ENCODE results near the gene SIDT2. TPM values are rescaled to one million over a fixed set of nuclear protein-coding genes. Genes with fewer than 3 reads are reported as not detected.
"Not testable (repeated sequence)": the region's sequence is repeated elsewhere in the genome, so short reads cannot be mapped to it uniquely, and the experiment has no call there.

The SIDT2 gene
- total RNA-seq, 2 donors from 2014 or later, result 23.1 to 30.3 TPM

DNA sequence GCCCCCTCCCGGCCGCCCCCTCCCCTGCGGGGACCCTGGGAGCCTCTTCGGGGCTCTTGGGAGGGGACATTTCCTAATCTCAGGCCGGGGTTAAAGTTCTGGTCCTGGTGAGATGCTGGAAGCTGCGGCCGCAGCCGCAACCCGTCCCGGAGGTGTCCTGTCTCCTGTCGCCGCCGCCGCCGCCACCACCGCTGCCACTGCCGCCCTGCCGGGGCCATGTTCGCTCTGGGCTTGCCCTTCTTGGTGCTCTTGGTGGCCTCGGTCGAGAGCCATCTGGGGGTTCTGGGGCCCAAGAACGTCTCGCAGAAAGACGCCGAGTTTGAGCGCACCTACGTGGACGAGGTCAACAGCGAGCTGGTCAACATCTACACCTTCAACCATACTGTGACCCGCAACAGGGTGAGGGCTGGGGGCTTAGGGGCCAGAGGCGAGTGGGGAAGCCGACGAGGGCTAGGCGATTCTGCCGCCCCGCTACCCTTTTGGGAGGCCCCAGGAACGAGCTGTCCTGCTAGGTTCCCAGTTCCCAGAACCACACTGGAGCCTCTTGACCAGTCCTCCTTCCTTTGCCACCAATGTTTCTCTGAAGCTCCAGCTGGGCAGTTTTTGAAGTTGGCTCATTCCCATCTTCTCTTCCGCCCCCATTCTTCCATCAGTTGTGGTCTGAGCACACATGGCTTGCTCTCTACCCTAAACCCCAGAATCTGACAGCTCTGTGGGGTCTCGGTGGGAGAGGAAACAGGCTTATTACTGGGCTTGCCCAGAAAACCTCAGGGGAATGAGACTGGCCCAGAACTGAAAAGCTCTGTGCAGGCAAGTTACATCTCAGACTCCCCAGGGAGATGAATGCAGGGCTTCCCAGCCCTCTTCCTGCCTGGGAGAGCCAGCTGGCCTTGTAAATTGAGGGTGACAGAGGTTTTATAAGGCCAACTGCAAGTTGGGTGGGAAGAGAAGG lies 781 bp downstream of the SIDT2 start:
- Mint-ChIP-seq H3K27me3 (no peaks in the 10 kb centered on the region), H3K4me1 (ENCODE audit: low read depth in 2 of 2) (peaks cover 27 to 28% of the 10 kb centered on the region in 2 donors), H3K9me3 (no peaks in the 10 kb centered on the region), H3K27ac (peak overlapping the region; percentile 81 to 88), H3K4me3 (peak overlapping the region; percentile 93), H3K36me3 (no peaks in the 10 kb centered on the region)
- ATAC-seq, result peak; percentile 72 to 80
- no peak for DNase-seq (ENCODE audit: low spot score)

DNA sequence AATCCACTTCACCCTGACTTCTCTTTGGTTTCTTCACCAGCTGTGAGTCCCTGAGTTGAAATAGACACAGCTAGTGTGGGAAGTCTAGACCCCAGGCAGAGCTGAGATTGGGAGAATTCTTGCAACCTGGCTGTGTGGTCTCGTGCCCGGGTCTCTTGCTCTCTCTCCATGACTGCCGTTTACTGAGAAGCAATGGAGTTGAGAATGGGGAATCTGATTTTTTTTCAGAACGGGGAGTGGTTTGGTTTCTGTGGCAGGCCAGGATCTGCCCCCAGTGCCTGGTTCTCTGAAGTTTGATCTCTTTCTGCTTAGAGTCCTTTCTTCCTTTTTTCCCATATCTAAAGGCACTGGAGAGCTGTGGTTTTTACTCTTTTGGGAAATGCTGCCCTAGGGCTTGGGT lies 1.5 kb downstream of the SIDT2 start:
- no peak for DNase-seq (ENCODE audit: low spot score)
- Mint-ChIP-seq H3K36me3 (no peaks in the 10 kb centered on the region), H3K27me3 (no peaks in the 10 kb centered on the region), H3K27ac (peak overlapping the region; percentile 81 to 88), H3K4me1 (ENCODE audit: low read depth in 2 of 2) (peaks cover 27 to 28% of the 10 kb centered on the region in 2 donors), H3K9me3 (no peaks in the 10 kb centered on the region), H3K4me3 (peak overlapping the region; percentile 93)
- ATAC-seq, result no peak

DNA sequence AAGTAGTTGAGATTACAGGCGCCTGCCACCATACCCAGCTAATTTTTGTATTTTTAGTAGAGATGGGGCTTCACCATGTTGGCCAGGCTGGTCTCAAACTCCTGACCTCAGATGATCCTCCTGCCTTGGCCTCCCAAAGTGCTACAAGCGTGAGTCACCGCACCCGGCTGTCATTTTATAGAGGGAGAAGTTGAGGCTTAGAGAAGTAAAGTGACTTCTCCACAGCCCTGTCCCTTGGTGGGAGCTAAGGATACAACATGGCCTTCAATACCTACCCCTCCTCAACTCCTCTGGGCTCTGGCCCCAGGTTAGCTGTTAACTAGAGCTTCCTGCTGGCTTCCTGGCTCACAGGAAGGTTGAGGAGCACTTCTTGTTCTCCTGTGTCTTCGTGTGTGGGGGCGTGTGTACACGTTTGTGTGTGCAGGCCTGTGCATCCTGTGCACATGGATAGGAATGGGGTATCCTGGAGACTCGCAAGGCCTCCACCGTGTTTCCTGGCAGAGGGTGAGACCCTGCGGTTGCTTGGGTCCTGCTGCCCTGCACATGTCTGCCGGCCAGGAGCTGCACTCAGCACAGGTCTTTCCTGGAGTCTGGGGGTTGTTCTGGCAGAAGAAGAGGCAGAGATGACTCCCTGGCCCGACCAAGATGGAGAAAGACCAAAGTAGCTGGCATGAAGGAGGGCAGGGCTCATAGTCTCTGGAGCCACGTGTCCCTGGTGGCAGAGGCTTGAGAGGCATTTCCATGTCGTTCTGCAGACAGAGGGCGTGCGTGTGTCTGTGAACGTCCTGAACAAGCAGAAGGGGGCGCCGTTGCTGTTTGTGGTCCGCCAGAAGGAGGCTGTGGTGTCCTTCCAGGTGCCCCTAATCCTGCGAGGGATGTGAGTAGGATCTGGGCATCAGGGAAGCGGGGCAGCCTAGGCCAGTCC lies 2.4 kb downstream of the SIDT2 start:
- ATAC-seq (no peak), DNase-seq (ENCODE audit: low spot score) (no peak)
- H3K27ac Mint-ChIP-seq, result peak overlapping the region; percentile 81 to 88
- H3K36me3 Mint-ChIP-seq, result no peaks in the 10 kb centered on the region
- H3K27me3 Mint-ChIP-seq, result no peaks in the 10 kb centered on the region
- peak overlapping the region; percentile 93 for H3K4me3 Mint-ChIP-seq
- H3K4me1 Mint-ChIP-seq (ENCODE audit: low read depth in 2 of 2), result peaks cover 27 to 28% of the 10 kb centered on the region in 2 donors
- H3K9me3 Mint-ChIP-seq, result no peaks in the 10 kb centered on the region

DNA sequence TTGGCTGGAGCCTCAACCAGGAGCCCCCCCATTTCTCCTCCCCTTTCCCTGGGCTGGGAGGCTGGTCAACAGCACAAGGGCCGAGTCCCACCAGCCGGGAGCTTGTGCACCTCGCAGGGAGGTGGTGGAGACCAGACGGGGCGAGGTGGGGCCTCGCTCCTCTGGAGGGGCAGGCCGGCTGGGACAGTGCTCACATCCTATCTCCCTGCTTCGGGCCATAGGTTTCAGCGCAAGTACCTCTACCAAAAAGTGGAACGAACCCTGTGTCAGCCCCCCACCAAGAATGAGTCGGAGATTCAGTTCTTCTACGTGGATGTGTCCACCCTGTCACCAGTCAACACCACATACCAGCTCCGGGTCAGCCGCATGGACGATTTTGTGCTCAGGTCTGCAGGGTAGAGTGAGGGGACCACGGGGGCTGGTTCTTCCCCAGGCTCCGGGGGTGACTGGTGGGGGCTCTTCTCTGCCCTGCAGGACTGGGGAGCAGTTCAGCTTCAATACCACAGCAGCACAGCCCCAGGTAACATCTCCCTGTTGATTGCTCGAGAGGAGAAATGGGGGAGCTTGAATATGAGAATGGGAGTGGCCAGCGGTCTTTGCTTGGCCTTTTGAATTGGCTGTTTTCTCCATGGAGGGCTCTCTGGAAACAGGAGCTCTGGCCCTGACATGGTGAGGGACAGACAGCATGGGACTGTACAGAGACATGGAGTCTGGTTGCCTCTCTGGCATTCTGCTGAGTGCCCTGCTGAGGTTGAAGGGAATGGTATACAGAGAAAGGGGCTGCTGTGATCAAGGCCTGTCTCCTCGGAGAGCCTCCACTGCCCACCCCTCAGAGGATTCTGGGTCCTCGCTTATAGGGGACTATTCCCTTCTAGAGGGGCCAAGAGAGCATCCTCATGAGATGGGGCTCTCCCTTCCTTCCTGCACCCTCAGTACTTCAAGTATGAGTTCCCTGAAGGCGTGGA lies 3.3 kb downstream of the SIDT2 start:
- DNase-seq (ENCODE audit: low spot score) (no peak), ATAC-seq (no peak)
- Mint-ChIP-seq H3K27ac (no peak overlapping the region), H3K4me3 (no peak overlapping the region), H3K36me3 (no peaks in the 10 kb centered on the region), H3K9me3 (no peaks in the 10 kb centered on the region), H3K4me1 (ENCODE audit: low read depth in 2 of 2) (peaks cover 27 to 28% of the 10 kb centered on the region in 2 donors), H3K27me3 (no peaks in the 10 kb centered on the region)

DNA sequence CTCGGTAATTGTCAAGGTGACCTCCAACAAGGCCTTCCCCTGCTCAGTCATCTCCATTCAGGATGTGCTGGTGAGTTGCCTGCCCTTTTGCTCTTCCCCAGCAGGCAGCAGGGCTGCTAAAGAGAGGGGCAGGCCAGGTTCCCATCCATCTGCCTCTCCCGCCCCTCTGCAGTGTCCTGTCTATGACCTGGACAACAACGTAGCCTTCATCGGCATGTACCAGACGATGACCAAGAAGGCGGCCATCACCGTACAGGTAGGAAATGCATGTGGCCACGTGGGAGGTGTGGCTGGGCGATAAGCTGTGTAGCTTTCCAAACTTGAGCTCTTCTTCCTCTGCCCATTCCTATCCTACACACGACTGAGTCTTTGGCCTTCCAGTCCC lies 4.0 kb downstream of the SIDT2 start:
- Mint-ChIP-seq H3K9me3 (no peaks in the 10 kb centered on the region), H3K4me3 (no peak overlapping the region), H3K36me3 (no peaks in the 10 kb centered on the region), H3K27me3 (no peaks in the 10 kb centered on the region), H3K4me1 (ENCODE audit: low read depth in 2 of 2) (peaks cover 27 to 30% of the 10 kb centered on the region in 2 donors), H3K27ac (no peak overlapping the region)
- no peak for ATAC-seq
- no peak for DNase-seq (ENCODE audit: low spot score)

DNA sequence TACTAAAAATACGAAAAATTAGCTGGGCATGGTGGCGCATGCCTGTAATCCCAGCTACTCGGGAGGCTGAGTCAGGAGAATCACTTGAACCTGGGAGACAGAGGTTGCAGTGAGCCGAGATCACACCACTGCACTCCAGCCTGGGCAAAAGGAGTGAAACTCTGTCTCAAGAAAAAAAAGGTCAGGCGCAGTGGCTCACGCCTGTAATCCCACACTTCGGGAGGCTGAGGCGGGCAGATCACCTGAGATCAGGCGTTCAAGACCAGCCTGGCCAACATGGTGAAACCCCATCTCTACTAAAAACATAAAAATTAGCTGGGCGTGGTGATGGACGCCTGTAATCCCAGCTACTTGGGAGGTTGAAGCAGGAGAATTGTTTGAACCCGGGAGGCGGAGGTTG lies 4.6 kb downstream of the SIDT2 start:
- not testable (repeated sequence) for H3K27ac Mint-ChIP-seq; ATAC-seq; H3K27me3 Mint-ChIP-seq; H3K4me3 Mint-ChIP-seq; H3K36me3 Mint-ChIP-seq; H3K9me3 Mint-ChIP-seq; DNase-seq (ENCODE audit: low spot score)
- peaks cover 23 to 24% of the 10 kb centered on the region in 2 donors for H3K4me1 Mint-ChIP-seq (ENCODE audit: low read depth in 2 of 2)

DNA sequence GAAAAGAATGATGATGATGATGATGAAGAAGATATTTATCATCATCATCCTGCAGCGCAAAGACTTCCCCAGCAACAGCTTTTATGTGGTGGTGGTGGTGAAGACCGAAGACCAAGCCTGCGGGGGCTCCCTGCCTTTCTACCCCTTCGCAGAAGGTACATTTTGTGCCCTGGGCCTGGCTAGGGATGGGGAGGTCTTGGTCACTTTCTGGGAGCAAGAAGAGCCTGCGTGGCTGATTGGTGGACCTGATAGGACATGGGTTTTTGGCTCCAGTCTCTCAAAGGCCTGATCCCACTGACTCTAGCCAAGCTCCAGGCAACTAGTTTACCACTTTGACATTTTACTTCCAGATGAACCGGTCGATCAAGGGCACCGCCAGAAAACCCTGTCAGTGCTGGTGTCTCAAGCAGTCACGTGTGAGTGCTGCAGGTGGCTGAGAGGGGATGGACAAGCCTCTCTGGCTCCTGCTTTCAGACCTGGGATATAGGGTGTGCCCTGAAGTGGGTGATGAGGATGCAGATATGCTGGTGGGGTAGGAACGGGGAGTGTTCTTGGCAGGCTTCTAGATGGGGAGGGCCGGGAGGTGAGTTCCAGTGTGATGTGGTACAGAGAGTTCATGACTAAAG lies 5.3 kb downstream of the SIDT2 start:
- Mint-ChIP-seq H3K4me3 (no peak overlapping the region), H3K27ac (peak overlapping the region in 1 of 2 donors; percentile 18), H3K27me3 (no peaks in the 10 kb centered on the region), H3K36me3 (no peaks in the 10 kb centered on the region), H3K4me1 (ENCODE audit: low read depth in 2 of 2) (peaks cover 20 to 21% of the 10 kb centered on the region in 2 donors), H3K9me3 (no peaks in the 10 kb centered on the region)
- ATAC-seq, result no peak
- no peak for DNase-seq (ENCODE audit: low spot score)

DNA sequence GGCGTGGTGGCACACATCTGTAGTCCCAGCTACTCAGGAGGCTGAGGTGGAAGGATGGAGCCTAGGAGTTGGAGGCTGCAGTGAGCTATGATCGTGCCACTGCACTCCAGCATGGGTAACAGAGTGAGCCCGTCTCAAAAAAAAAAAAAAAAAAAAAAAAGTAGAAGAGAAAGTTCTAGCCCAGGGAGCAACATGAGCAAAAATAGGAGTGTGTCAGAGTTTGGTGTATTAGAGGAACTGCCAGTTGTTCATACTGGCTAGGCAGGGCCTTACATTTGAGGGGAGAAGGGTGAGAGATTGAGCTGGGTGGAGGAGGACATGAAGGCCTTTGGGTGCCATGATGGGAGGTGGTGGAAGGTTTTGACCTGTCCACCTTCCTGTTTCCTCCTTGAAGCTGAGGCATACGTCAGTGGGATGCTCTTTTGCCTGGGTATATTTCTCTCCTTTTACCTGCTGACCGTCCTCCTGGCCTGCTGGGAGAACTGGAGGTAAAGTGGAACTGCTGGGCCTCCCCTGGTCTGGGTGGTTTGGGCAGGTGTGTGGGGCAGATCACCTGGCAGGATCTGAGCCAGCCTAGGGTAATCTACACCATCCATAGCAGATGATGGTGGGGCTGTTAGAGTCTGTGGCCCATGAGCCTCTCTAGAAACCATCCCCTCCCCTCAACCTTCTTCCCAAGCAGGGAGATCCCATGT lies 7.3 kb downstream of the SIDT2 start:
- H3K4me1 Mint-ChIP-seq (ENCODE audit: low read depth in 2 of 2), result peaks cover 3 to 10% of the 10 kb centered on the region in 2 donors
- H3K4me3 Mint-ChIP-seq, result no peak overlapping the region
- H3K36me3 Mint-ChIP-seq, result no peaks in the 10 kb centered on the region
- no peaks in the 10 kb centered on the region for H3K9me3 Mint-ChIP-seq
- no peaks in the 10 kb centered on the region for H3K27me3 Mint-ChIP-seq
- ATAC-seq (no peak), DNase-seq (ENCODE audit: low spot score) (no peak)
- H3K27ac Mint-ChIP-seq, result peak overlapping the region in 1 of 2 donors; percentile 82

DNA sequence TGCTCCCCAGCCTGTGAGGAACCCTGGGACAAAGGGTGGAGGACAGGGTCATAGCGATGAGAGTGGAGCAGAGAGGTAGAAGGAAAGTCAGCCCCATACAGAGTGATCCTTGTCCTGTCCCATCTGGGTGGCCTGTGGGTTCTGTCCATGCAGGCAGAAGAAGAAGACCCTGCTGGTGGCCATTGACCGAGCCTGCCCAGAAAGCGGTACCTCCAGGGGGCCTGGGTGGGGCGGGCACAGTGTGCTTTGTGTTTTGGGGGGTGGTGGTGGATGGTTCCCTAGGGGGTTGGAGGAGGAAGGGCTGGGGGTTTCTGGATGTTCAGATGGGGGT lies 7.9 kb downstream of the SIDT2 start:
- H3K27ac Mint-ChIP-seq, result peak overlapping the region in 1 of 2 donors; percentile 82
- H3K36me3 Mint-ChIP-seq, result no peaks in the 10 kb centered on the region
- ATAC-seq, result no peak
- no peak for DNase-seq (ENCODE audit: low spot score)
- H3K4me1 Mint-ChIP-seq (ENCODE audit: low read depth in 2 of 2), result peaks cover 0 to 7% of the 10 kb centered on the region in 2 donors
- H3K4me3 Mint-ChIP-seq, result no peak overlapping the region
- no peaks in the 10 kb centered on the region for H3K27me3 Mint-ChIP-seq
- H3K9me3 Mint-ChIP-seq, result no peaks in the 10 kb centered on the region

DNA sequence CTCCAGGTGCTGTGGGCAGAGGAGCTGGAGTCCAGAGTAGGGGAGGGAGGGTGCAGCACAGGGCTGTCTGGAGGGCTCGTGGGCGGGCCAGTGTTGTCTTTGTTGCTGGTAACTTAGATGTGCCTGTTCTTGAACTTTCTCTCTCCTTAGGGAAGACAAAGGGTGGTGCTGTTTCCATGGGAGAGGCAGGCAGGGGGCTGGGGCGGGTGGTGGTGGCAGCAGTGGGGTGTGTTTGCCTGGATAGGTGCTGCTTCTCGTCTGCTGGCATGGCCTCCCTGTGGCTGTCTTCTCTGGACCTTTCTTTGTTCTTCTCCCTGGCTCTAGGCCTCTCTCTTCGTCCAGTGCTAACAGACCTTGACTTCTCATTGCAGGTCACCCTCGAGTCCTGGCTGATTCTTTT lies 8.5 kb downstream of the SIDT2 start:
- DNase-seq (ENCODE audit: low spot score) (no peak), ATAC-seq (no peak)
- H3K4me3 Mint-ChIP-seq, result no peak overlapping the region
- peaks cover 0 to 7% of the 10 kb centered on the region in 2 donors for H3K4me1 Mint-ChIP-seq (ENCODE audit: low read depth in 2 of 2)
- H3K27me3 Mint-ChIP-seq, result no peaks in the 10 kb centered on the region
- H3K36me3 Mint-ChIP-seq, result no peaks in the 10 kb centered on the region
- H3K27ac Mint-ChIP-seq, result peak overlapping the region in 1 of 2 donors; percentile 40
- no peaks in the 10 kb centered on the region for H3K9me3 Mint-ChIP-seq

DNA sequence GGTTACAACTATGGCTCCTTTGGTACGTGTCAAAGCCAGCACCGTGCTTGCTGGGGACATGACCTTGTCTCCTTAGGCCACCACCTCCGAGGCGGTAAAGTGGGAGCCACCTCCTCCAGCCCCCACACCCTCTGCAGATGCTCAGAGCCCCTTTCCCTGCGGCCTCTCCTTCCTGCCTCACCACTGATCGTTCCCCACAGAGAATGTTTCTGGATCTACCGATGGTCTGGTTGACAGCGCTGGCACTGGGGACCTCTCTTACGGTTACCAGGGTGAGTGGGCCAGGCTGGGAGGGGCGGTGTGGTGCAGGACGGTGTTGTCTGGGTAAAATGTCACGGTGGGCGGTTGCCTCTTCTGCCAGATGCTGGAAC lies 8.9 kb downstream of the SIDT2 start:
- no peak for ATAC-seq
- Mint-ChIP-seq H3K27me3 (no peaks in the 10 kb centered on the region), H3K4me3 (no peak overlapping the region), H3K36me3 (no peaks in the 10 kb centered on the region), H3K27ac (no peak overlapping the region), H3K4me1 (ENCODE audit: low read depth in 2 of 2) (peaks cover 0 to 7% of the 10 kb centered on the region in 2 donors), H3K9me3 (no peaks in the 10 kb centered on the region)
- no peak for DNase-seq (ENCODE audit: low spot score)

DNA sequence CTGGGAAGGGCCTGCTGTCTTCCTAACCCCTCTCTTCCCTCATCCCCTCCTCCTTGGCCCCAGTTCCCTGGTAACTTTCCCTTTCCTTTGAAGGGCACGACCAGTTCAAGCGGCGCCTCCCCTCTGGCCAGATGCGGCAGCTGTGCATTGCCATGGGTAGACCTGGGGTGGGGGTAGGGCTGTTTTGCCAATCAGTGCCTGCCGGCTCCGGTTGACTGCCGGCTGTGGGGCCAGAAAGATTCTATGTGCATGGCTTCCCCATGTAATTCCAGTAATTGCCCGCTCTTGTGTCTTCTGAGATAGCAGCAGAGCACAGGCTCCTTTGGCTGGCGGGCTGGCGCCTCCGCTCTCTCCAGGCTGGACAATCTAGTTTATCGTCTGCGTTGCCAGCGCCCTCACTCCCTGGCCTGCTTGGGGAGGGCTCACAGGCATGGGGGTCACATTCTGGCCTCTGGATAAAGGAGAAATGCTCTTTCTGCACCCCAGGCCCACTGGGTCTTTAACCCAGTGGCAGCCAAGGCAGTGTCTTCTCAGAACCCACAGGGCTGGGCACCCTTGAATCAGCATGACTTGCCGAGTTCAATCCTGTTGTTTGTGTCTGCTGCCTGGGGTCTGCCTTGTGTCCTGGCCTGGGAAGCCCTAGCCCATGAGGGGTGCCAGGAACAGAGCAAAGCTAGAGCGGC lies 9.4 kb downstream of the SIDT2 start:
- Mint-ChIP-seq H3K36me3 (no peaks in the 10 kb centered on the region), H3K9me3 (no peaks in the 10 kb centered on the region), H3K4me1 (ENCODE audit: low read depth in 2 of 2) (peaks cover 0 to 3% of the 10 kb centered on the region in 2 donors), H3K4me3 (no peak overlapping the region), H3K27ac (no peak overlapping the region), H3K27me3 (no peaks in the 10 kb centered on the region)
- ATAC-seq (no peak), DNase-seq (ENCODE audit: low spot score) (no peak)
